B cell (primary cell): ENCODE data around the gene SNRPE. TPM values are rescaled to one million over a fixed set of nuclear protein-coding genes. Genes with fewer than 3 reads are reported as not detected.

Experiments used
- ATAC-seq: fragments of 200-7000 bp; cut with Tn5 transposase; one replicate; pipeline ENCODE4 v1.10.0; 2021; ENCODE audit warnings: low read depth, mild to moderate bottlenecking, moderate number of reproducible peaks, moderate library complexity
- CTCF ChIA-PET: fragments of 350-600 bp; sonication (Branson Sonifier 250); formaldehyde crosslinking; loops from one replicate; lab custom pipeline; 2021; ENCODE audit warnings: antibody characterized with exemption, inconsistent platforms; lab: Charles Lee
- POLR2A ChIA-PET: fragments of 350-600 bp; sonication (Branson Sonifier 250); formaldehyde crosslinking; loops from one replicate; lab custom pipeline; 2021; ENCODE audit warnings: antibody characterized with exemption; lab: Charles Lee
- DNase-seq: peaks from one replicate; pipeline ENCODE4 v3.0.0; 2013
- H2AFZ ChIP-seq: 2 replicates; pipeline ENCODE4 v1.6.1; 2012; ENCODE audit warnings: mild to moderate bottlenecking, low read depth, low read length; ENCODE audit not compliant: insufficient read depth, poor library complexity, severe bottlenecking
- H3K27ac ChIP-seq, 2 donors: 1 replicate in 1 of 2; 2 replicates in 1 of 2; pipeline ENCODE4 v1.5.1; 2012 to 2013; ENCODE audit warnings: low read length in 2 of 2, mild to moderate bottlenecking in 2 of 2, moderate library complexity in 1 of 2
- H3K27me3 ChIP-seq, 4 experiments: fragments of 200-600 bp in 1 of 4; sonication (generic) in 1 of 4; replicated peaks in 1 of 4; 1 replicate in 2 of 4; 2 replicates in 2 of 4; pipeline versions ENCODE4 v1.6.1 to v1.7.0; 2013 to 2016; ENCODE audit warnings: low read length in 3 of 4, mild to moderate bottlenecking in 2 of 4, mixed read lengths in 1 of 4, moderate library complexity in 1 of 4; ENCODE audit not compliant: insufficient read depth in 4 of 4, control insufficient read depth in 3 of 4; ENCODE audit errors: control extremely low read depth in 1 of 4
- H3K36me3 ChIP-seq, 2 experiments: replicated peaks in 1 of 2; 1 replicate in 1 of 2; 2 replicates in 1 of 2; pipeline versions ENCODE4 v1.6.1 to v1.7.1; 2013; ENCODE audit warnings: low read length in 1 of 2; ENCODE audit not compliant: insufficient read depth in 2 of 2, control insufficient read depth in 1 of 2; ENCODE audit errors: control extremely low read depth in 1 of 2, extremely low read depth in 1 of 2
- H3K4me1 ChIP-seq, 2 donors: fragments of 200-600 bp in 1 of 2; sonication (generic) in 1 of 2; 1 replicate in 1 of 2; 2 replicates in 1 of 2; pipeline versions ENCODE4 v1.5.1 to v1.6.1; 2013 to 2017; ENCODE audit warnings: low read length in 2 of 2; ENCODE audit not compliant: control insufficient read depth in 2 of 2, insufficient read depth in 2 of 2
- H3K4me2 ChIP-seq: replicated peaks from 2 replicates; pipeline ENCODE3; 2012; ENCODE audit warnings: mild to moderate bottlenecking, low read depth, low read length; ENCODE audit not compliant: poor library complexity, severe bottlenecking
- H3K4me3 ChIP-seq, 5 experiments: fragments of 200-600 bp in 1 of 5; sonication (generic) in 1 of 5; 1 replicate in 3 of 5; 2 replicates in 2 of 5; pipeline versions ENCODE4 v1.5.1 to v1.7.0; 2011 to 2016; ENCODE audit warnings: low read length in 4 of 5, mild to moderate bottlenecking in 4 of 5, low read depth in 2 of 5, control low read depth in 1 of 5, moderate library complexity in 1 of 5; ENCODE audit not compliant: insufficient read depth in 1 of 5; ENCODE audit errors: control extremely low read depth in 1 of 5, extremely low read depth in 1 of 5
- H3K79me2 ChIP-seq: fragments of 200-600 bp; sonication (generic); one replicate; pipeline ENCODE4 v1.6.0; 2016; ENCODE audit warnings: low read length; ENCODE audit not compliant: control insufficient read depth, insufficient read depth
- H3K9ac ChIP-seq: fragments of 200-600 bp; sonication (generic); 2 replicates; pipeline ENCODE4 v1.6.1; 2017; ENCODE audit warnings: mild to moderate bottlenecking, low read length, moderate library complexity
- H3K9me3 ChIP-seq, 3 donors: one replicate each; pipeline versions ENCODE4 v1.6.1 to v1.7.1; 2013; ENCODE audit warnings: low read length in 2 of 3; ENCODE audit not compliant: control insufficient read depth in 2 of 3, insufficient read depth in 1 of 3; ENCODE audit errors: control extremely low read depth in 1 of 3
- H4K20me1 ChIP-seq: 2 replicates; pipeline ENCODE4 v1.6.0; 2012; ENCODE audit warnings: mild to moderate bottlenecking, low read length; ENCODE audit not compliant: insufficient read depth, control insufficient read depth, poor library complexity, severe bottlenecking
- H3K27ac Mint-ChIP-seq: one replicate; pipeline ENCODE4 v1.8.0; 2021; ENCODE audit warnings: mixed read lengths
- H3K27me3 Mint-ChIP-seq: one replicate; pipeline ENCODE4 v1.8.0; 2021; ENCODE audit warnings: mixed read lengths
- H3K4me1 Mint-ChIP-seq: one replicate; pipeline ENCODE4 v1.8.0; 2021; ENCODE audit warnings: mixed read lengths
- H3K4me3 Mint-ChIP-seq: one replicate; pipeline ENCODE4 v1.8.0; 2021; ENCODE audit warnings: mixed read lengths
- H3K9me3 Mint-ChIP-seq: one replicate; pipeline ENCODE4 v1.8.0; 2022; ENCODE audit warnings: mixed read lengths; ENCODE audit not compliant: insufficient read depth
- CTCF ChIP-seq: fragments of 200-600 bp; IDR thresholded peaks from one replicate; pipeline ENCODE4 v1.8.0; 2022; ENCODE audit warnings: antibody characterized with exemption, mild to moderate bottlenecking
- EZH2 ChIP-seq: IDR thresholded peaks from 2 replicates; pipeline ENCODE4 v1.6.1; 2012; ENCODE audit warnings: borderline replicate concordance, low read depth, mild to moderate bottlenecking, moderate library complexity, low read length; ENCODE audit not compliant: insufficient read depth, poor library complexity, severe bottlenecking
- WGBS: methylation state at CpG from one replicate; pipeline ENCODE4 v1.1.5; 2013; ENCODE audit warnings: missing lambda C conversion rate; ENCODE audit not compliant: insufficient coverage; 5-methylcytosine and 5-hydroxymethylcytosine counted together
- intact Hi-C: fragments of 100-400 bp; cut with micrococcal nuclease; formaldehyde crosslinking; loops from one replicate; pipeline ENCODE4 v1.10.0; 2022
- polyA plus RNA-seq: library from polyadenylated mRNA; depleted of rRNA; stranded (reverse); fragments of >200 nt; gene quantifications from 2 replicates; pipeline ENCODE4 v1.2.3, GENCODE V29; 2012
- total RNA-seq, 2 donors: library from RNA; stranded (reverse); fragments of 120-200 nt in 1 of 2; gene quantifications; 1 replicate in 1 of 2; 2 replicates in 1 of 2; pipeline versions ENCODE4 v1.2.3 to v1.2.4, GENCODE V29; 2013 to 2022

Gene SNRPE
- total and polyA plus RNA-seq, 2 donors (not counting 1 experiment from before 2014, with no cell fraction given) = 76.9 to 80.8 TPM

- no peaks in the 10 kb centered on the region for H3K9me3 ChIP-seq
- no peak overlapping the region for H3K27ac Mint-ChIP-seq
- H3K4me1 Mint-ChIP-seq = peaks cover 10% of the 10 kb centered on the region
- ChIA-PET POLR2A (no interaction called here), CTCF (interaction anchor here (0.6 kb wide), 1 partner anchor 59 kb away, joined by 5 read pairs; no protein-coding TSS in a partner anchor)
- no peaks in the 10 kb centered on the region for H3K4me1 ChIP-seq
- H3K27me3 Mint-ChIP-seq = no peaks in the 10 kb centered on the region
- peaks cover 59% of the 10 kb centered on the region for H3K79me2 ChIP-seq
- H3K9me3 Mint-ChIP-seq = no peaks in the 10 kb centered on the region
- H2AFZ ChIP-seq = no peak overlapping the region
- H3K4me3 ChIP-seq = no peak overlapping the region
- ATAC-seq (no peak), DNase-seq (no peak)
- intact Hi-C loops = no loop called here
- H3K36me3 ChIP-seq = peaks cover 30 to 83% of the 10 kb centered on the region in 2 experiments
- H3K27me3 ChIP-seq = no peaks in the 10 kb centered on the region
- no peak overlapping the region for H3K4me2 ChIP-seq
- no peak overlapping the region for H3K27ac ChIP-seq
- no peak overlapping the region for H3K4me3 Mint-ChIP-seq
- TF ChIP-seq CTCF (no peak), EZH2 (no peak)
- no peak overlapping the region for H3K9ac ChIP-seq
- peaks cover 66% of the 10 kb centered on the region for H4K20me1 ChIP-seq
- whole genome bisulfite sequencing = no CpG with 5 or more reads among the region's 1 CpG
These were observed 38.1 kb upstream of the SNRPE start for GRCh38 chr1:203823306-203823705.

- Mint-ChIP-seq H3K4me1 (peaks cover 14% of the 10 kb centered on the region), H3K27me3 (no peaks in the 10 kb centered on the region), H3K9me3 (no peaks in the 10 kb centered on the region), H3K27ac (no peak overlapping the region), H3K4me3 (no peak overlapping the region)
- no peak overlapping the region for H3K4me3 ChIP-seq
- peaks cover 47% of the 10 kb centered on the region for H4K20me1 ChIP-seq
- no peaks in the 10 kb centered on the region for H3K9me3 ChIP-seq
- WGBS = no CpG with 5 or more reads among the region's 2 CpGs
- DNase-seq (no peak), ATAC-seq (no peak)
- no peaks in the 10 kb centered on the region for H3K4me1 ChIP-seq
- TF ChIP-seq EZH2 (no peak), CTCF (no peak)
- peaks cover 32 to 87% of the 10 kb centered on the region in 2 experiments for H3K36me3 ChIP-seq
- H3K27ac ChIP-seq = no peak overlapping the region
- H3K4me2 ChIP-seq = no peak overlapping the region
- H2AFZ ChIP-seq = no peak overlapping the region
- ChIA-PET POLR2A (no interaction called here), CTCF (no interaction called here)
- H3K9ac ChIP-seq = no peak overlapping the region
- intact Hi-C loops = no loop called here
- H3K79me2 ChIP-seq = peaks cover 45% of the 10 kb centered on the region
- H3K27me3 ChIP-seq = no peaks in the 10 kb centered on the region
These were observed 35.2 kb upstream of the SNRPE start for GRCh38 chr1:203826175-203826574.
